SH-SY5Y (cell line): Measurements from ENCODE around the gene GPHN.

Experiments used
- GATA2 ChIP-seq: IDR thresholded peaks from 2 replicates; pipeline ENCODE4 v1.6.1; 2011; ENCODE audit warnings: mild to moderate bottlenecking, low read depth, low read length
- GATA3 ChIP-seq: IDR thresholded peaks from 2 replicates; pipeline ENCODE4 v1.6.1; 2011; ENCODE audit warnings: low read depth, mild to moderate bottlenecking, low read length, moderate library complexity

- TF ChIP-seq GATA2 = no peak
- no peak for TF ChIP-seq GATA3
These were observed 508.9 kb downstream of the GPHN start for GRCh38 chr14:67016856-67017255.
